ENCODE measurements around the gene MYO1F. TPM values are rescaled to one million over a fixed set of nuclear protein-coding genes. Genes with fewer than 3 reads are reported as not detected.

MYO1F gene
- total RNA-seq, 1 experiment from 2014 or later, result not detected

DNA sequence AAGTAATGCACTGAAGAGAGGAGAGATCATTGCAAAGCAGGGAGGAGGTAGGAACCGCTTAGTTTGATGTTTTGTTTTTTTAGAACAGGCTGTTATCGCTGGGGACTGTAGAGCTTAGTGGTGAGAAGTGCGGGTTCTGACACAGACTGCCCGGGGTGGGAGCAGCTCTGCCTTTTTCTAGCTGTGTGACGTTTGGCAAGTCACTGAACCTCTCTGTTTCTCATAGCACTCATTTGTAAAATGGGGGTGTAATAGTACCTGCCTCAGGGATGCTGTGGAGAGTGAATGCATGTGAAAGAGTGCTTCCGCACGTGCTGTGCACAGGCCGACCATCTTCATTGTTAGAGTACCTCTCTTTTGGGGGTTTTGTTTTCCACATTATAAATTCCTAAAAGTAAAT, 94.1 kb downstream of the MYO1F start:
- peaks cover 30% of the 10 kb centered on the region for H3K36me3 Mint-ChIP-seq (ENCODE audit: insufficient read depth, unreplicated experiment)
- peaks cover 15% of the 10 kb centered on the region for H3K4me1 Mint-ChIP-seq (ENCODE audit: low read depth, unreplicated experiment)
- BruUV-seq (replicated peaks), result no TSS peak
- H3K27ac Mint-ChIP-seq (ENCODE audit: unreplicated experiment), result no peak overlapping the region
- CTCF ChIA-PET, result no interaction called here
- no peak overlapping the region for H3K4me3 Mint-ChIP-seq (ENCODE audit: low read depth, unreplicated experiment)
- no peaks in the 10 kb centered on the region for H3K9me3 Mint-ChIP-seq (ENCODE audit: low read depth, unreplicated experiment)
- H3K27me3 Mint-ChIP-seq (ENCODE audit: unreplicated experiment), result no peaks in the 10 kb centered on the region
- intact Hi-C loops (cut with micrococcal nuclease; ENCODE audit: unreplicated experiment), result no loop called here
- DNase-seq, result no peak
- TF ChIP-seq, protein P1, sequence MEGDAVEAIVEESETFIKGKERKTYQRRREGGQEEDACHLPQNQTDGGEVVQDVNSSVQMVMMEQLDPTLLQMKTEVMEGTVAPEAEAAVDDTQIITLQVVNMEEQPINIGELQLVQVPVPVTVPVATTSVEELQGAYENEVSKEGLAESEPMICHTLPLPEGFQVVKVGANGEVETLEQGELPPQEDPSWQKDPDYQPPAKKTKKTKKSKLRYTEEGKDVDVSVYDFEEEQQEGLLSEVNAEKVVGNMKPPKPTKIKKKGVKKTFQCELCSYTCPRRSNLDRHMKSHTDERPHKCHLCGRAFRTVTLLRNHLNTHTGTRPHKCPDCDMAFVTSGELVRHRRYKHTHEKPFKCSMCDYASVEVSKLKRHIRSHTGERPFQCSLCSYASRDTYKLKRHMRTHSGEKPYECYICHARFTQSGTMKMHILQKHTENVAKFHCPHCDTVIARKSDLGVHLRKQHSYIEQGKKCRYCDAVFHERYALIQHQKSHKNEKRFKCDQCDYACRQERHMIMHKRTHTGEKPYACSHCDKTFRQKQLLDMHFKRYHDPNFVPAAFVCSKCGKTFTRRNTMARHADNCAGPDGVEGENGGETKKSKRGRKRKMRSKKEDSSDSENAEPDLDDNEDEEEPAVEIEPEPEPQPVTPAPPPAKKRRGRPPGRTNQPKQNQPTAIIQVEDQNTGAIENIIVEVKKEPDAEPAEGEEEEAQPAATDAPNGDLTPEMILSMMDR (IDR thresholded peaks at IDR 0.05; ENCODE audit: unreplicated experiment), result no peak

DNA sequence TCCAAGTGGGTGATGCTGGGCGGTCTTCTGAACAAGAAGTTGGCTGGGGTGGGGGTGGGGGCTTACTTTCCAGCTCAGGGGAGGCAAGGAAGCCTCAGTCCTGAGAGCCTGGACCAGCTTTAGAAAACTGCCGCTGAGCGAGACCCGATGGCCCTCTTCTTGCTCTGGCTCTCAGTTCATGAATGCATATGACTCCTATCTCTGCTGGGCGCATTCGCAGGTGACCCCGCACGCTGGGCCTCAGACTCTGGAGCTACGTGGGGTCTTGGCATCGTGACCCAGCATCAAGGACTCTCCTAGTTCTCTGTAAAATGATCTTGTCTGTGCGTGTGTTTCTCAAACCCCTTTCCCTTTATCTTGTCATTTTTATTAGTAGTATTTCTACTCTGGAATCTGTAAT, 94.5 kb downstream of the MYO1F start:
- Mint-ChIP-seq H3K4me1 (ENCODE audit: low read depth, unreplicated experiment) (peaks cover 20% of the 10 kb centered on the region), H3K4me3 (ENCODE audit: low read depth, unreplicated experiment) (no peak overlapping the region), H3K27ac (ENCODE audit: unreplicated experiment) (no peak overlapping the region), H3K27me3 (ENCODE audit: unreplicated experiment) (no peaks in the 10 kb centered on the region), H3K36me3 (ENCODE audit: insufficient read depth, unreplicated experiment) (peaks cover 30% of the 10 kb centered on the region), H3K9me3 (ENCODE audit: low read depth, unreplicated experiment) (no peaks in the 10 kb centered on the region)
- no peak for DNase-seq
- BruUV-seq (replicated peaks), result no TSS peak
- intact Hi-C loops (cut with micrococcal nuclease; ENCODE audit: unreplicated experiment), result no loop called here
- CTCF ChIA-PET, result interaction anchor here (0.6 kb wide), 1 partner anchor 57 kb away, joined by 4 read pairs; no protein-coding TSS in a partner anchor
- TF ChIP-seq, protein P1 (IDR thresholded peaks at IDR 0.05; ENCODE audit: unreplicated experiment), result no peak

DNA sequence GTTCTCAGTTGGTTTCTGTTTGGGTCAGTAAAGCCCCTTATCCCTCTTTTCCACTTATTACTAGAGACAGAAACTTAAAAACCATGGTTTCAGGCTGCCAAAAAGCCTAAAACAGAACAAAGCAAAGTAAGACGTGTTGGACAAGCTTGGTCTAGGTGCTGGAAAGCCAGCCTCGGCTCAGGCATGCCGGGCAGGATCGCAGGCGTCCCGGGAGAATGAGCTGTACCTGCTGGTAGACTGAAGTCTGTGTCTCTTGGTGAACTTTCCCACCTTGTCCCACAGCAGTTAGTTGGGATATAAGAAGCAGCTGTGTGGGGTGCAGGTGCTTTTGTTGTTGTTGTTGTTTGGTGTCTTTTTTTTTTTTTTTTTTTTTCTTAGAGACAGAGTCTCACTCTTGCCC, 95.6 kb downstream of the MYO1F start:
- Mint-ChIP-seq H3K4me1 (ENCODE audit: low read depth, unreplicated experiment) (peaks cover 21% of the 10 kb centered on the region), H3K27me3 (ENCODE audit: unreplicated experiment) (no peaks in the 10 kb centered on the region), H3K36me3 (ENCODE audit: insufficient read depth, unreplicated experiment) (peaks cover 32% of the 10 kb centered on the region), H3K9me3 (ENCODE audit: low read depth, unreplicated experiment) (no peaks in the 10 kb centered on the region), H3K4me3 (ENCODE audit: low read depth, unreplicated experiment) (no peak overlapping the region), H3K27ac (ENCODE audit: unreplicated experiment) (no peak overlapping the region)
- TF ChIP-seq, protein P1 (IDR thresholded peaks at IDR 0.05; ENCODE audit: unreplicated experiment), result no peak
- CTCF ChIA-PET, result no interaction called here
- intact Hi-C loops (cut with micrococcal nuclease; ENCODE audit: unreplicated experiment), result loop anchor here (2.0 kb wide), 1 partner anchor 25 kb away; no protein-coding TSS in a partner anchor
- BruUV-seq (replicated peaks), result no TSS peak
- DNase-seq, result no peak

DNA sequence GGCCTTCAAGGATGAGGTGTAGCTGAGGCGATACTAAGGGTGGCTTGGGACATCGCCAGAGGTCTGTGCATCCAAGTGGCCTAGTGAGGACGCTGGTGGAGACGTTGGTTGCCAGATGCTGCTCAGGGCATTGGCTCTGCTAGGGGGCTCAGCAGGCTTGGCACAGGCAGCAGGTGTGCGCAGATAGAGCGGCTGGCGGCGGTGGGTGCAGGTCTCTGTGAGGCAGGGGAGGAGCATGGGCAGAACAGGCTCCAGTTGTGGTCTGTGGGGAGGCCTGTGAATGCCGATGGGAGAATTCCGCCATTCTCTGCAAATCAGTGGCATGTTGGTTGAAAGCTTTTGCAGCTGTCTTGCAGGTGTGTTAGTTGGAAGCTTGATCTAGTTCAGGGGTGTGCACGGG, 96.0 kb downstream of the MYO1F start:
- no peak for DNase-seq
- CTCF ChIA-PET, result no interaction called here

More for the DNA sequence above, 96.0 kb downstream of the MYO1F start:
- H3K27me3 Mint-ChIP-seq (ENCODE audit: unreplicated experiment), result no peaks in the 10 kb centered on the region
- intact Hi-C loops (cut with micrococcal nuclease; ENCODE audit: unreplicated experiment), result loop anchor here (2.0 kb wide), 1 partner anchor 26 kb away; no protein-coding TSS in a partner anchor
- H3K4me1 Mint-ChIP-seq (ENCODE audit: low read depth, unreplicated experiment), result peaks cover 21% of the 10 kb centered on the region
- no peak overlapping the region for H3K4me3 Mint-ChIP-seq (ENCODE audit: low read depth, unreplicated experiment)
- no TSS peak for BruUV-seq (replicated peaks)
- no peak overlapping the region for H3K27ac Mint-ChIP-seq (ENCODE audit: unreplicated experiment)
- H3K9me3 Mint-ChIP-seq (ENCODE audit: low read depth, unreplicated experiment), result no peaks in the 10 kb centered on the region
- peaks cover 31% of the 10 kb centered on the region for H3K36me3 Mint-ChIP-seq (ENCODE audit: insufficient read depth, unreplicated experiment)
- TF ChIP-seq, protein P1 (IDR thresholded peaks at IDR 0.05; ENCODE audit: unreplicated experiment), result no peak

All from Calu3 (cell line).